ENCODE results near the gene WDR35. TPM values are rescaled to one million over a fixed set of nuclear protein-coding genes. Genes with fewer than 3 reads are reported as not detected.
A peak's percentile ranks its signal among the peaks of the same experiment; 100 is the strongest.

The WDR35 gene
- total and polyA plus RNA-seq, 3 donors from 2014 or later, result 18.5 to 24.9 (median 23.6) TPM

DNA sequence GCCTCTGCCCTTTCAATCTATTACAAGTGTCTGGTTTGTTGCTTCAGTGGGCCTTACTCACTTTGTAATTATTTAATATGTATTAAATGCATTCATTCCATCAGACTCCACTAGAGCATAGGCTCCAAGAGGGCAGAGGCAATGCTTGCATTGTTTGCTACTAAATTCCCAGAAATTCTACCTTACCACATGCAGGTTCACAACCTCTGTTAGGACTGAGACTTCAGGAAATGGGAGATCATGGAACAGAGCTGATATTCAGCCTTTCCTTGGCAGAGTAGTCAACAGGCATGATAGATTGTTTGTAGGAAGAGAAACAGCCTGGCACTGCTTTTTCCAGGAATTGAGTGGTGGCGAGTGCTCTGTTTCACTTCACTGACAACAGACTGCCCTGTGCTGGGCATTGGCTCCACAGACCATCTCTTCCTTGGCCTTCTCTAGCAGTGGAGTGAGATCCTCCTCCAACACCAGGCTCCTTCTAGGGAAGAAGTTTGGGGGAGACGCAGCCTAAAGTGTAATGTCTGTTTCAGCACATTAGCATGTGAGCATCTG lies 28.8 kb upstream of the WDR35 start:
- TF ChIP-seq CTCF (IDR thresholded peaks at IDR 0.05) (no peak), POLR2A (IDR thresholded peaks at IDR 0.05) (no peak)
- 87 to 93% methylated on average over 2 of the region's 2 CpGs for WGBS, 2 donors
- no peaks in the 10 kb centered on the region for H3K36me3 ChIP-seq (ENCODE audit: low read depth, missing control alignments)
- H3K27me3 ChIP-seq, result no peaks in the 10 kb centered on the region
- no peaks in the 10 kb centered on the region for H3K4me1 ChIP-seq
- H3K9me3 ChIP-seq, result no peaks in the 10 kb centered on the region
- no peak overlapping the region for H3K27ac ChIP-seq
- intact Hi-C loops (cut with DNase I; ENCODE audit: low total_unique reads), result no loop called here
- no peak for DNase-seq
- no peak overlapping the region for H3K4me3 ChIP-seq

- Histone ChIP-seq H3K9me3 (no peaks in the 10 kb centered on the region), H3K27me3 (no peaks in the 10 kb centered on the region), H3K27ac (no peak overlapping the region), H3K36me3 (ENCODE audit: low read depth, missing control alignments) (no peaks in the 10 kb centered on the region), H3K4me3 (no peak overlapping the region), H3K4me1 (no peaks in the 10 kb centered on the region)
- DNase-seq, result no peak
- intact Hi-C loops (cut with DNase I; ENCODE audit: low total_unique reads), result no loop called here
- TF ChIP-seq POLR2A (IDR thresholded peaks at IDR 0.05) (no peak), CTCF (IDR thresholded peaks at IDR 0.05) (peak in 1 of 3 experiments; percentile 19)
Observed at GRCh38 chr2:20016346-20016745, 26.4 kb upstream of the WDR35 start.

DNA sequence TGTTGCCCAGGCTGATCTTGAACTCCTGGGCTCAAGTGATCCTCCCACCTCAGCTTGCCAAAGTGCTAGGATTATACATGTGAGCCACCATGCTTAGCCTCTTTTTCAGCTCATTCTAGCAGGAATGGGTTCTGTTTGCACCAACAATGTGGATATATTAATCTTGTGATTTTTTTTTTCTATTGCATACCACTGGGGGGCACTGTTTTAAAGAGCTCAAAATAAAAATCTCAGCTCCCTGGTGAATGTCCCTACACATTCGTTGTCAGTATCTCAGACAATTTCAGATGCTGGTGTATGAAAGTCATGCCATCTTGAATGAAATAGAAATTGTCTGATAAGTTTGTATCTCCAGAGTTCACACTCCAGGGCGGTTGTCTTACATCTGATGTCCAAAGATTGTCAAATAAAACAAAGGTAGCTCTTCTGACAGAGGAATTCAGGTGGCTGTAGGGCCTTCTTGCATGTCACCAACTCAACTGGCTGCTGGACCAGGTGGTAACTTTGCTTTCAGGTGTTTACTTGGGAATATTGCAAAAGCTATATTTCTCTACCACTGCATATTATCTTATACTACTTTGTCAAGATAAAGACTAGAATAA lies 25.7 kb upstream of the WDR35 start:
- intact Hi-C loops (cut with DNase I; ENCODE audit: low total_unique reads), result no loop called here
- Histone ChIP-seq H3K36me3 (ENCODE audit: low read depth, missing control alignments) (no peaks in the 10 kb centered on the region), H3K4me1 (no peaks in the 10 kb centered on the region), H3K27ac (no peak overlapping the region), H3K27me3 (no peaks in the 10 kb centered on the region), H3K9me3 (no peaks in the 10 kb centered on the region), H3K4me3 (no peak overlapping the region)
- no peak for TF ChIP-seq POLR2A (IDR thresholded peaks at IDR 0.05)
- peak; percentile 58 to 76 (median 73) for TF ChIP-seq CTCF (IDR thresholded peaks at IDR 0.05)
- DNase-seq, result no peak
- WGBS, 2 donors, result 29 to 33% methylated on average over 2 of the region's 2 CpGs

- TF ChIP-seq CTCF (IDR thresholded peaks at IDR 0.05) (no peak), POLR2A (IDR thresholded peaks at IDR 0.05) (no peak)
- peak overlapping the region in 1 of 2 donors; percentile 75 for H3K27ac ChIP-seq
- DNase-seq, result no peak
- intact Hi-C loops (cut with DNase I; ENCODE audit: low total_unique reads), result loop anchor here (5.0 kb wide), 1 partner anchor 79 kb away; no protein-coding TSS in a partner anchor
- peak overlapping the region in 1 of 2 donors; percentile 50 for H3K4me3 ChIP-seq
- WGBS, 2 donors, result 32 to 48% methylated on average over 15 of the region's 15 CpGs
- H3K36me3 ChIP-seq (ENCODE audit: low read depth, missing control alignments), result no peaks in the 10 kb centered on the region
- H3K4me1 ChIP-seq, result no peaks in the 10 kb centered on the region
- H3K27me3 ChIP-seq, result no peaks in the 10 kb centered on the region
- no peaks in the 10 kb centered on the region for H3K9me3 ChIP-seq
Observed at GRCh38 chr2:20013126-20013849, 23.4 kb upstream of the WDR35 start.

All from testis (tissue), 3 donors.